Lower lobe of right lung (tissue), 2 donors: ENCODE results near the gene RASL12. TPM values are rescaled to one million over a fixed set of nuclear protein-coding genes. Genes with fewer than 3 reads are reported as not detected.

Experiments
- ATAC-seq, 2 donors: fragments of 200-7000 bp; cut with Tn5 transposase; one replicate each; pipeline ENCODE4 v1.9.1; 2020 to 2022; ENCODE audit warnings: mild to moderate bottlenecking in 2 of 2, moderate library complexity in 2 of 2
- DNase-seq: peaks from one replicate; pipeline ENCODE4 v3.0.0-alpha.2; 2020
- H3K27ac ChIP-seq: fragments of 200-600 bp; one replicate; pipeline ENCODE4 v1.8.0; 2022
- H3K27me3 ChIP-seq: fragments of 200-600 bp; one replicate; pipeline ENCODE4 v1.8.0; 2022; ENCODE audit warnings: low read depth
- H3K36me3 ChIP-seq: fragments of 200-600 bp; one replicate; pipeline ENCODE4 v1.8.0; 2022; ENCODE audit warnings: mild to moderate bottlenecking
- H3K4me1 ChIP-seq: fragments of 200-600 bp; one replicate; pipeline ENCODE4 v1.8.0; 2022
- H3K4me3 ChIP-seq: fragments of 200-600 bp; one replicate; pipeline ENCODE4 v1.8.0; 2022; ENCODE audit warnings: mild to moderate bottlenecking
- H3K9me3 ChIP-seq: fragments of 200-600 bp; one replicate; pipeline ENCODE4 v1.8.0; 2022
- CTCF ChIP-seq: fragments of 200-600 bp; IDR thresholded peaks from one replicate; pipeline ENCODE4 v1.8.0; 2022; ENCODE audit warnings: antibody characterized with exemption, mild to moderate bottlenecking
- intact Hi-C: fragments of 100-400 bp; cut with DNase I; formaldehyde crosslinking; loops from one replicate; pipeline ENCODE4 v1.11.0; 2022
- total RNA-seq: library from RNA; stranded (reverse); fragmentation: NEBNext Ultra II Directional; extraction: Animal tissue kit (Norgen Biotek cat#: 25700); gene quantifications from one replicate; pipeline ENCODE4 v1.2.1, GENCODE V29; 2021
- donor health status: DM: no; HTN: yes; CAD: no; lungs with severe emphysema.

RASL12 gene
- total RNA-seq, 1 donor from 2014 or later = 21.5 TPM

- Histone ChIP-seq H3K9me3 (no peaks in the 10 kb centered on the region), H3K4me1 (peaks cover 80% of the 10 kb centered on the region), H3K27me3 (no peaks in the 10 kb centered on the region), H3K27ac (peak overlapping the region; percentile 64), H3K36me3 (no peaks in the 10 kb centered on the region), H3K4me3 (no peak overlapping the region)
- DNase-seq (peak; percentile 56), ATAC-seq (peak in 1 of 2 donors; percentile 11)
- intact Hi-C loops = no loop called here
- no peak for TF ChIP-seq CTCF
These were observed 17.5 kb upstream of the RASL12 start for GRCh38 chr15:65085207-65085753.

GRCh38 chr15:65084500-65085206 is 16.9 kb upstream of the RASL12 start:
- no peaks in the 10 kb centered on the region for H3K9me3 ChIP-seq
- intact Hi-C loops = no loop called here

GRCh38 chr15:65083262-65083701 is 15.5 kb upstream of the RASL12 start:
- TF ChIP-seq CTCF = no peak
- ATAC-seq (peak in 1 of 2 donors; percentile 11), DNase-seq (peak; percentile 23)
- intact Hi-C loops = no loop called here
- peaks cover 4% of the 10 kb centered on the region for H3K27me3 ChIP-seq
- peak overlapping the region; percentile 33 for H3K27ac ChIP-seq
- H3K4me1 ChIP-seq = peaks cover 74% of the 10 kb centered on the region
- no peaks in the 10 kb centered on the region for H3K36me3 ChIP-seq
- no peaks in the 10 kb centered on the region for H3K9me3 ChIP-seq
- no peak overlapping the region for H3K4me3 ChIP-seq

More at GRCh38 chr15:65084500-65085206, 16.9 kb upstream of the RASL12 start:
- Histone ChIP-seq H3K4me3 (no peak overlapping the region), H3K36me3 (no peaks in the 10 kb centered on the region), H3K27ac (peak overlapping the region; percentile 64), H3K4me1 (peaks cover 80% of the 10 kb centered on the region), H3K27me3 (no peaks in the 10 kb centered on the region)
- DNase-seq (peak; percentile 19), ATAC-seq (no peak)
- TF ChIP-seq CTCF = no peak

- DNase-seq = peak; percentile 47
- peaks cover 73% of the 10 kb centered on the region for H3K4me1 ChIP-seq
- H3K9me3 ChIP-seq = no peaks in the 10 kb centered on the region
- H3K36me3 ChIP-seq = no peaks in the 10 kb centered on the region
- ATAC-seq = peak; percentile 23 to 28
- TF ChIP-seq CTCF = no peak
- peak overlapping the region; percentile 36 for H3K27ac ChIP-seq
- intact Hi-C loops = no loop called here
- H3K27me3 ChIP-seq = peaks cover 9% of the 10 kb centered on the region
- no peak overlapping the region for H3K4me3 ChIP-seq
These were observed 14.6 kb upstream of the RASL12 start for GRCh38 chr15:65082303-65082953.

- H3K4me1 ChIP-seq = peaks cover 67% of the 10 kb centered on the region
These were observed 14.0 kb upstream of the RASL12 start for GRCh38 chr15:65081758-65082157.

More at GRCh38 chr15:65081758-65082157, 14.0 kb upstream of the RASL12 start:
- peaks cover 15% of the 10 kb centered on the region for H3K27me3 ChIP-seq
- H3K27ac ChIP-seq = peak overlapping the region; percentile 36
- no peak for ATAC-seq
- H3K9me3 ChIP-seq = no peaks in the 10 kb centered on the region
- DNase-seq = peak; percentile 12
- H3K36me3 ChIP-seq = no peaks in the 10 kb centered on the region
- no peak for TF ChIP-seq CTCF
- intact Hi-C loops = no loop called here
- H3K4me3 ChIP-seq = no peak overlapping the region
